Effector CD4-positive, alpha-beta T cell (primary cell): ENCODE measurements around the gene FLG.
"Not testable (repeated sequence)": the region's sequence is repeated elsewhere in the genome, so short reads cannot be mapped to it uniquely, and the experiment has no call there.

Experiments used
- DNase-seq: peaks from one replicate; pipeline ENCODE4 v3.0.0-alpha.2; 2020

Gene FLG

DNA sequence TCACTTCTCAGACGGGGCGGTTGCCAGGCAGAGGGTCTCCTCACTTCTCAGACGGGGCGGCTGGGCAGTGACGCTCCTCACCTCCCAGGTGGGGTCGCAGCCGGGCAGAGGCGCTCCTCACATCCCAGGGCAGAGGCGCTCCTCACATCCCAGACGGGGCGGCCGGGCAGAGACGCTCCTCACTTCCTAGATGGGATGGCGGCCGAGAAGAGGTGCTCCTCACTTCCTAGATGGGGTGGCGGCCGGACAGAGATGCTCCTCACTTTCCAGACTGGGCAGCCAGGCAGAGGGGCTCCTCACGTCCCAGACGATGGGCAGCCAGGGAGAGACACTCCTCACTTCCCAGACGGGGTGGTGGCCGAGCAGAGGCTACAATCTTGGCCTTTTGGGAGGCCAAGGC lies 68.6 kb downstream of the FLG start:
- not testable (repeated sequence) for DNase-seq
